GM10847 (cell line): ENCODE measurements around the gene ZNF883.

Experiments used
- POLR2A ChIP-seq: IDR thresholded peaks from 2 replicates; pipeline ENCODE4 v1.6.1; 2011; ENCODE audit not compliant: insufficient read length; ENCODE audit errors: extremely low read depth

The ZNF883 gene

DNA sequence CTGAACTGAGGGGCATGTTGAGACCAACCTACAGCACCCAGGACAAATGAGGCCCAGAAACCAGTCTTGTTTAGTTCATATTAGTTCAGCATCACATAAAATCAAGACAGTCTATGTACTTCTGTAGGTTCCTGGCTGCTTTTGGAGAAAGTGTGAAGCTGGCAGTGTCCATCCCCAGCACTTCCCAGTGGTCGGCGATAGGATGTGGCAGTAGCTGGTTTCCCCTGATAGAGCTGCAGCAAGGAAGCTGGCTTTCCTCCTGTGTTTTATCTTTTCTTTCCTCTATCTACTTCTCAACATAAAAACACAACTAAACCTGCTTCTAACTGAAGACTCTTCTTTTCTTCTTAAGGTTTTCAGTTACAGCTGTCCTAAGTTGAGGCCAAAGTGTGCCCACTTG lies 78.3 kb downstream of the ZNF883 start:
- no peak for TF ChIP-seq POLR2A

DNA sequence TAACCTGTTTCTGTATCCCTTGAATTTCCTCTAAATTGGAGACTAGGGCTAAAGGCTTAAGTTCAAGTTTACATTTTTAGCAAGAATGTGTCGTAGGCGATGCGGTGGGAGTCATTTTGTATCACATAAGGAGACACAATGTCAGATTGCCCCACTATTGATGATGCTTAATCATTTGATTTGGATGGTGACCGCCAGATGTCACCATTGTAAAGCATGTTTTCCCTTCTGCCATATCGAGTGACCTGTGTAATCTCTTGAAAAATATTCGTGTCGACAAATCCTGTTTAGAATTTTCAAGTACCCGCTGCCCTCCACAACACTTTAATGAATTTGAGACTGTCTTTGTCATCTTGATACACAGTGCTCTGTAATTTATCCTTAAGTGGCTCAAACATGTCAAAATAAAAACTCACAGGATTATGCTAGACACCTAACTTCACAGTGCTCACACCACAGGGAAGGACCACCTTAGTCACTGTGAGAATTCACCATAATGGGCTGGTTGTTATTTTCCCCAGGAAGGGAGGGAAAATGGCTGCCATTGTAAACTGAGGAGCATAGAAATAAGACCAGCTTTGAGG lies 86.8 kb downstream of the ZNF883 start:
- no peak for TF ChIP-seq POLR2A

DNA sequence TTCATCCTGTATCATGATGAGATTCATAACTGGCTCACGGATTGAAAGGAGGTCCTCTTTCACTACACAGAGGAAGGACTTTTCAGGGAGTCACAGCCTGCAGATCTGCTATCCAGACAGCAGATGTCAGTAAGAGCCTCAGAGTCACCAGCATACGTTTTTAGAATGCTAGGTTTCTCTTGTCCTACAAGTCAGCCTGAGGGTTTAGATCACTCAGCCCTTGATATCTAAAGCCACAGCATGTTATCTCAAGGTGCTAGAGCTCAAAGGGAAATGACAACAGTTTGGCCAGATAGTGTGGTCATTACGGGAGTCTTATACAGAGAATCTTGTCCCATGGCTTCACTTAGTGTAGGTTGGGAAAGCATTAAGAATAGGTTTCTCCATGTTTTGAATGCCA lies 90.4 kb downstream of the ZNF883 start:
- TF ChIP-seq POLR2A = no peak

DNA sequence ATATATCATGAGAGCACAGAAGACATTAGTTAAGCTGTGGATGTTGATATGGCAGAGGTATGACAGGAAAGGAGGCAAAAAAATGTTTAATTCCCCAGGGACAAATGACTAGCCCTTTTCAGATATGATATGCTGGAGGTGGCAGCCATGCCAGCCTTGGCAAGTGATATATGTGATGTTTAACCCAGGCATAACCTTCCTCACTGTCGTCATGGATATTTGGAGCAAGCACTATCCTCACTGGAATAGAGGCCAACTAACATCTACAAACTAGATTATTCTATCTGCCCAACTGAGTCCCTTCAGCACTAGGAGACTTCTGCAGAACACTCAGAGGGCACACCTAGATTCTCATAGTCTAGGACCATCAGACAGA lies 94.0 kb downstream of the ZNF883 start:
- TF ChIP-seq POLR2A = no peak

DNA sequence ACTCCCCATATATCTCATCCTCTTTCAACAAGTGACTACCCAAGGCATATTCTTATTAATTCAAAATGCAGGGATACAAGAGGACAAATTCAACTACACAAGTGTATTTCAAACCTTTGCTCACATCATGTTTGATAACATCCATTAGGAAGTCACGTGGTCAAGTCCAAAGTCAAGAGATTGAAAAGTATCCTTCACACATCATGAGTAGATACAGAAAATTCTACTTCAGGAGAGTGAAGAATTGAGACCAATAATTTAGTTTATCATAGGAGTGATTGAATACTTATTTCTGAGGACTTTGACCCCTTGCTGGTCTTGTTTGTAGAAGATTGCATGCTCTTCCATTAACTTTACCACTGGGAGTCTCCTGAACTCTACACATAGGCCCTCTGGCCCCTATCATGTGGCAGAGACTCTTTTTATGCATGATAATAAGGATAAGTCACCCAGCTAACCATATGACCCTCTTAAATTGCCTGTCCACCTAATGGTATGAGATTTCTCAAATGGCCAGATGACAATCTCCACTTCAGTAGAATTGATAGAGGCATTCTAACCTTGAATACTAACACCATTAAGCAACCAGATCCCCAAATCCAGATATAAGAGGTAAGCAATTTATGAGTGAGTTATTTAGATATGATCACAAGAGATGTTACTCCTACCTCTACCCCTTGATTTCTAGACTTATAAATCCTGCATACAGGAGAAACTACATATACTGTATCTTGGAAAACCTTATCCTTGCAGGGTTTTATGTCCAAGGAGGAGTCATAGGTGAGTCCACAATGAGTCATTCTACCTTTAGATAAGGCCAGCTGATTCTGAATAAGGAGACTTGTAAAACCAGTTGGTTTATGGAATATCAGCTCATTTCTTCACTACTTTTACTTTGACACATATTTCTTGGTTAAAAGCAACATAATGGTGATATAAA lies 94.7 kb downstream of the ZNF883 start:
- no peak for TF ChIP-seq POLR2A

DNA sequence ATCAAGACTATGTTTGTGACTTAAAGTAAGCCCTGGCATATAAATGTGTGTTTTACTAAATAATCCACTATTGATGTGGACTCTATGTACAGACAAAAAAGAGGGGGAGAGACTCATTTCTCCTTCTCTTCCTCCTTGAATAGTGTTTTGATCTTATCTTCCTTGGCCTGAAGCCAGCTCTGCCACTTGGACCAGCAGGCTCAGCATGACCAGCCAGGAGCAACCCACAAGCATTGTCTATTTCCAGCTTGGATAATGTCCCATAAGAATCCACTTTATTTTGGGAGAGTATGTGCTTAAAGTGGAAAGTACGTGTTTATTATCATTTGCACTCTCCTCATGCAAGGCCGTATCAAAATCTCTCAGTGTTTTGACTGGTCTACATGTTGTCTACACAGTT lies 97.5 kb downstream of the ZNF883 start:
- TF ChIP-seq POLR2A = no peak

DNA sequence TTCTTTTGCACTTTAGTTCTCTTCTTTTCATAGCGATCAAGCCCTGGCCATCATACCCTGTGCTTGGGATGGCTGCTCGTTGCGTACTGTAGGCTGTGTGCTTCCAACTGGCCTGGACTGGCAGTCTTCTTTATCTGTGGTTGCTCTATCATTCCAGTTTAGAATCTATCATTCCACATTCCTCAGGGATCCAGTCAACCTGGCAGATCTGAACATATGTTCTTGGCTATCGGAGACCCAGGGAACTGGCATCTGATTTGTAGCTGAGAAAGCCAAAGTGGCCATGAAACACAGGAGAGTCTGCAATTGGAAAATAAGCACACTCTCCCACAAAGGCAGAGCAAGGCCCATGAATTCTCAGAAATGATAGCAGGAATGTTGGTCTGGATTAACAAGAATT lies 98.7 kb downstream of the ZNF883 start:
- no peak for TF ChIP-seq POLR2A

DNA sequence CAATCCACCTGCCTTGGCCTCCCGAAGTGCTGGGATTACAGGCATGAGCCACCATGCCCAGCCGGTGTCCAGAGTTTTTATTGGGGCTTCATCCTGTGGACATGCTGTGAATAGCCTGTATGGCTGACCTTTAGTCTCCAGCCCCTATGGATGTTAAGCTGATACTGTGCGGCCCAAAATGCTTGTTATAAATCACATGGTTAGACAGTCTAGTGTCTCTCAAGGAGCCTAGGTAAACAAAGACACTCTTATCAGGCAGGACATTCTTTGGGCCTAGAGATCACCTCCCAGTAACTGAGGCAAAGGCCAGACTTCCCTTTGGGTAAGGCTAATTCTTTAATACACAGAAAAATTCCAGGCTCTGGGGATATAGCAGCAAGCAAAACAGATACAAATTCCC lies 99.4 kb downstream of the ZNF883 start:
- TF ChIP-seq POLR2A = no peak

DNA sequence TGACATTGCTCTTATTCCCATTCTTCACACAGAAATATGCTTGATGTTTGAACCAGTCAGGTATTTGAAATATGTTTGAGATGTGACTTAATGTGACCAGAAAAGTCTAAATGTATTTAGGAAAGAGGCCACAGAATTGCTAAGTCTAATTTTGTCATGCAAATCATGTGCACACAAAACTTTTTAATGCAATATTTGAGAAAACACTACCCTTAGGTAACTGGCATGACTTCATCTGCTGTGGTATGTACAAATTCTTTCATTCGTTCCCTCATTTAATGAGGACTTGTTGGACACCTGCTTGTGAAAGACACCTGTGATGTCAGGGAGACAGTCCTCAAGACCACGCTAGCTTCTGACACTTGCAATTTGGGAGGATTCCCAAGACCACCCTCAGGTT lies 100.3 kb downstream of the ZNF883 start:
- TF ChIP-seq POLR2A = no peak
